ENCODE results near the gene PLCB1.

GRCh38 chr20:8301655-8302054, 169.6 kb downstream of the PLCB1 start:
- TF ChIP-seq CTCF (IDR thresholded peaks at IDR 0.05; ENCODE audit: low read depth, low read length) (no peak), POLR2A (IDR thresholded peaks at IDR 0.05; ENCODE audit: extremely low read depth, insufficient read length) (no peak)
